HCT116 (cell line): ENCODE measurements around the gene STIM2. TPM values are rescaled to one million over a fixed set of nuclear protein-coding genes. Genes with fewer than 3 reads are reported as not detected.

Source experiments
- ATAC-seq: fragments of 200-7000 bp; cut with Tn5 transposase; 2 replicates; pipeline ENCODE4 v1.9.1; 2020; ENCODE audit warnings: mild to moderate bottlenecking, moderate library complexity
- BruUV-seq: library from RNA; stranded (reverse); fragments of 400-500 nt; replicated peaks from 2 replicates; lab custom pipeline; 2021; lab: Mats Ljungman, UMichigan
- CTCF ChIA-PET: fragments of 300-600 bp; sonication (Branson Sonifier 250); formaldehyde crosslinking; loops from one replicate; lab custom pipeline; 2021; ENCODE audit warnings: antibody characterized with exemption; lab: Charles Lee
- POLR2A ChIA-PET: fragments of 300-600, 350-600 bp; sonication (Branson Sonifier 250); formaldehyde crosslinking; loops from one replicate; lab custom pipeline; 2021; ENCODE audit warnings: antibody characterized with exemption; lab: Charles Lee
- RAD21 ChIA-PET, 2 experiments: fragments of 300-600 bp; sonication (Branson Sonifier 250); formaldehyde crosslinking; loops; one replicate each; lab custom pipeline; 2023; ENCODE audit warnings: low total read pairs in 2 of 2; ENCODE audit not compliant: uncharacterized antibody in 2 of 2, unreplicated experiment in 2 of 2, low non-redundant PET in 1 of 2; lab: Charles Lee
- DNase-seq: peaks from one replicate; pipeline ENCODE4 v3.0.0-alpha.2; 2010; ENCODE audit warnings: low read depth, low spot score
- H2AFZ ChIP-seq: fragments of 200-600 bp; shearing (Covaris generic), sonication (generic); 2 replicates; pipeline ENCODE4 v1.6.1; 2017; ENCODE audit warnings: low read depth, mixed run types, mixed read lengths, antibody characterized with exemption, low read length; ENCODE audit not compliant: poor library complexity, severe bottlenecking
- H3K27ac ChIP-seq: 2 replicates; pipeline ENCODE4 v1.5.1; 2012; ENCODE audit warnings: low read depth, low read length
- H3K27me3 ChIP-seq: fragments of 200-600 bp; sonication (generic); 2 replicates; pipeline ENCODE4 v1.6.1; 2016; ENCODE audit warnings: mixed run types, low read length, mixed read lengths; ENCODE audit not compliant: insufficient read depth
- H3K36me3 ChIP-seq, 2 experiments: fragments of 200-500 bp in 1 of 2; fragments of 200-600 bp in 1 of 2; sonication (Bioruptor generic) in 1 of 2; sonication (generic) in 1 of 2; 2 replicates each; pipeline versions ENCODE4 v1.5.1 to v1.6.1; 2014 to 2016; ENCODE audit warnings: low read length in 2 of 2, inconsistent platforms in 1 of 2, mixed read lengths in 1 of 2, mixed run types in 1 of 2; ENCODE audit not compliant: insufficient read depth in 2 of 2, control insufficient read depth in 1 of 2
- H3K4me1 ChIP-seq, 2 experiments: fragments of 200-600 bp in 1 of 2; sonication (generic) in 1 of 2; 2 replicates each; pipeline versions ENCODE4 v1.5.1 to v1.6.1; 2012 to 2017; ENCODE audit warnings: low read length in 2 of 2, inconsistent platforms in 1 of 2, mild to moderate bottlenecking in 1 of 2, mixed read lengths in 1 of 2, mixed run types in 1 of 2, moderate library complexity in 1 of 2; ENCODE audit not compliant: insufficient read depth in 2 of 2, control insufficient read depth in 1 of 2
- H3K4me2 ChIP-seq: fragments of 200-600 bp; sonication (generic); 2 replicates; pipeline ENCODE4 v1.6.1; 2017; ENCODE audit warnings: mixed run types, low read length, mixed read lengths
- H3K4me3 ChIP-seq, 2 experiments: fragments of 200-600 bp in 1 of 2; sonication (generic) in 1 of 2; replicated peaks in 1 of 2; 2 replicates each; pipeline ENCODE4 v1.5.1; 2011 to 2016; ENCODE audit warnings: low read length in 2 of 2, control low read depth in 1 of 2, low read depth in 1 of 2, mild to moderate bottlenecking in 1 of 2, mixed read lengths in 1 of 2, mixed run types in 1 of 2
- H3K79me2 ChIP-seq: fragments of 200-600 bp; sonication (generic); 2 replicates; pipeline ENCODE4 v1.6.1; 2017; ENCODE audit warnings: mild to moderate bottlenecking, mixed run types, low read length, moderate library complexity, mixed read lengths; ENCODE audit not compliant: insufficient read depth
- H3K9ac ChIP-seq: fragments of 200-600 bp; sonication (generic); 2 replicates; pipeline ENCODE4 v1.6.1; 2016; ENCODE audit warnings: low read length, mixed read lengths
- H3K9me2 ChIP-seq: fragments of 200-600 bp; sonication (generic), shearing (Covaris generic); 2 replicates; pipeline ENCODE4 v1.6.1; 2017; ENCODE audit warnings: mixed run types, mild to moderate bottlenecking, moderate library complexity; ENCODE audit not compliant: insufficient read depth
- H3K9me3 ChIP-seq, 2 experiments: fragments of 200-500 bp in 1 of 2; fragments of 200-600 bp in 1 of 2; sonication (Bioruptor generic) in 1 of 2; sonication (generic) in 1 of 2; 2 replicates each; pipeline ENCODE4 v1.6.1; 2014 to 2017; ENCODE audit warnings: low read length in 2 of 2, mixed read lengths in 2 of 2, inconsistent platforms in 1 of 2, low read depth in 1 of 2, mild to moderate bottlenecking in 1 of 2, mixed run types in 1 of 2, moderate library complexity in 1 of 2; ENCODE audit not compliant: control insufficient read depth in 1 of 2, insufficient read depth in 1 of 2
- H4K20me1 ChIP-seq: fragments of 200-600 bp; sonication (generic), shearing (Covaris generic); 2 replicates; pipeline ENCODE4 v1.6.1; 2017; ENCODE audit warnings: mixed run types, mild to moderate bottlenecking, moderate library complexity; ENCODE audit not compliant: insufficient read depth
- ATF3 ChIP-seq: IDR thresholded peaks from 2 replicates; pipeline ENCODE4 v1.6.1; 2012
- CTCF ChIP-seq, 3 experiments: fragments of 200-600 bp in 1 of 3; sonication (generic) in 1 of 3; IDR thresholded peaks in 2 of 3; conservative IDR thresholded peaks in 1 of 3; 2 replicates each; pipeline ENCODE4 v1.5.1; 2012 to 2017; ENCODE audit warnings: low read depth in 2 of 3, low read length in 2 of 3, antibody characterized with exemption in 1 of 3, borderline replicate concordance in 1 of 3, control low read depth in 1 of 3, mild to moderate bottlenecking in 1 of 3, mixed read lengths in 1 of 3, mixed run types in 1 of 3, moderate library complexity in 1 of 3; ENCODE audit not compliant: insufficient read depth in 1 of 3
- ELF1 ChIP-seq: IDR thresholded peaks from 2 replicates; pipeline ENCODE4 v1.6.1; 2012; ENCODE audit warnings: low read depth, borderline replicate concordance
- FOSL1 ChIP-seq: IDR thresholded peaks from 2 replicates; pipeline ENCODE4 v1.6.1; 2012; ENCODE audit warnings: low read depth
- MAX ChIP-seq: IDR thresholded peaks from 2 replicates; pipeline ENCODE4 v1.6.1; 2012
- POLR2A ChIP-seq: IDR thresholded peaks from 2 replicates; pipeline ENCODE4 v1.7.0; 2011; ENCODE audit warnings: borderline replicate concordance; ENCODE audit not compliant: insufficient read depth, insufficient read length; ENCODE audit errors: extremely low read depth
- SP1 ChIP-seq: IDR thresholded peaks from 2 replicates; pipeline ENCODE4 v1.6.1; 2012; ENCODE audit warnings: low read depth
- YY1 ChIP-seq: IDR thresholded peaks from 2 replicates; pipeline ENCODE4 v1.6.1; 2011; ENCODE audit warnings: low read length, low read depth, moderate library complexity, mild to moderate bottlenecking; ENCODE audit not compliant: insufficient replicate concordance; ENCODE audit errors: extremely low read depth
- ZFX ChIP-seq: fragments of 450-650 bp; IDR thresholded peaks from 2 replicates; pipeline ENCODE4 v1.6.1; 2017
- intact Hi-C: fragments of 100-400 bp; cut with micrococcal nuclease; formaldehyde crosslinking; loops from 2 replicates; pipeline ENCODE4 v1.10.0; 2022
- total RNA-seq: library from RNA; stranded (reverse); gene quantifications from one replicate; pipeline ENCODE4 v1.2.1, GENCODE V29; 2021; ENCODE audit not compliant: unreplicated experiment
- TF ChIP-seq, protein P1 (sequence below): IDR thresholded peaks from 2 replicates; pipeline ENCODE4 v1.6.1; 2011; ENCODE audit warnings: mild to moderate bottlenecking, low read length, moderate library complexity; ENCODE audit not compliant: insufficient replicate concordance; ENCODE audit errors: extremely low read depth

The STIM2 gene
- total RNA-seq, 1 experiment from 2014 or later: 65.9 TPM

GRCh38 chr4:26871611-26872010, 11.0 kb downstream of the STIM2 start:
- DNase-seq: no peak
- H3K4me1 ChIP-seq: no peaks in the 10 kb centered on the region

DNA sequence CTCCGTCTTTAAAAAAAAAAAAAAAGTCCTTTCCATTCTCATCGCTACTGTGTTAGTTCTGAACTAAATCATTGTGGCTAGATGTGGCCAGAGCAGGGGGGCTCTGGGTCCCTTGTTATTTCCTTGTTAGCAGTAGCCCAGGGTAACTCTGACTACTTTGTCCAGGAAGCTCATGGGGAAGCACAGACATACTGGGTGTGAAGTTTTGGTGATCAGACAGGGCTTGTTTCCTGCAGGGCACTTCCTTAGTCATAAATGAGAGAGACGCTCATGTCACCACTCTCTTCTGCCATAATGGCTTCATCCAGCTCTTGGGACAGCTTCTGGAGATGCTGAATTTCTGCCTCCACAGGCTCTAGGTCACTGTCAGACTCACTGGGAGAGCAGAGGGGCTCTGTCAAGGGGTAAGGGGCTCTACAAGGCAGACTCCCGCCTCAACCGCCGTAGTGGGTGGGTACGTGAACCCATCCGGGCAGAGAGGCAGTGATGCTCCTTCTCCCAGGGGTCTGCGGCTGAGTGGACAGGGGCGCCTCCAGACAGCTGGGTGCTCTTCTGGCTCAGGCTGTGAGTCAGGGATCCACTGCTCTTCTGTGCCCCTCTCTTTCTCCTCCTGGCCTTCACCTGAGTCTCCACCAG, 12.9 kb downstream of the STIM2 start:
- no peak for TF ChIP-seq FOSL1
- TF ChIP-seq ELF1: no peak
- no peak for TF ChIP-seq ATF3
- no peak for TF ChIP-seq CTCF (IDR thresholded peaks at IDR 0.05 in 2 of 3, conservative IDR thresholded peaks at IDR 0.05 in 1 of 3; ENCODE audit: borderline replicate concordance in 1 of 3, insufficient read depth in 1 of 3, low read depth in 2 of 3, low read length in 2 of 3)
- TF ChIP-seq ZFX: no peak
- no peak for TF ChIP-seq SP1
- H3K4me3 ChIP-seq: no peak overlapping the region
- POLR2A ChIA-PET: no interaction called here
- H3K9ac ChIP-seq: no peak overlapping the region
- H2AFZ ChIP-seq: no peak overlapping the region
- CTCF ChIA-PET: no interaction called here
- no peak overlapping the region for H3K4me2 ChIP-seq
- H3K9me2 ChIP-seq: no peaks in the 10 kb centered on the region
- RAD21 ChIA-PET: no interaction called here
- intact Hi-C loops: no loop called here
- no peaks in the 10 kb centered on the region for H3K36me3 ChIP-seq
- BruUV-seq: no TSS peak
- no peaks in the 10 kb centered on the region for H3K9me3 ChIP-seq
- H3K27me3 ChIP-seq: no peaks in the 10 kb centered on the region
- no peak overlapping the region for H3K27ac ChIP-seq
- no peaks in the 10 kb centered on the region for H4K20me1 ChIP-seq
- DNase-seq (no peak), ATAC-seq (no peak)
- H3K4me1 ChIP-seq: no peaks in the 10 kb centered on the region
- H3K79me2 ChIP-seq: peaks cover 65% of the 10 kb centered on the region

More at GRCh38 chr4:26871611-26872010, 11.0 kb downstream of the STIM2 start:
- Histone ChIP-seq H3K4me3 (no peak overlapping the region), H3K9ac (no peak overlapping the region), H3K36me3 (no peaks in the 10 kb centered on the region), H3K27ac (no peak overlapping the region), H3K9me2 (no peaks in the 10 kb centered on the region), H3K4me2 (no peak overlapping the region), H3K9me3 (no peaks in the 10 kb centered on the region), H3K27me3 (no peaks in the 10 kb centered on the region), H4K20me1 (no peaks in the 10 kb centered on the region), H3K79me2 (peaks cover 57% of the 10 kb centered on the region), H2AFZ (no peak overlapping the region)
- intact Hi-C loops: no loop called here
- CTCF ChIA-PET: no interaction called here
- no TSS peak for BruUV-seq
- RAD21 ChIA-PET: no interaction called here
- POLR2A ChIA-PET: interaction anchor here (0.9 kb wide), 1 partner anchor 12 kb away, joined by 3 read pairs; no protein-coding TSS in a partner anchor
- TF ChIP-seq MAX (no peak), POLR2A (no peak), YY1 (no peak)
- TF ChIP-seq, protein P1, sequence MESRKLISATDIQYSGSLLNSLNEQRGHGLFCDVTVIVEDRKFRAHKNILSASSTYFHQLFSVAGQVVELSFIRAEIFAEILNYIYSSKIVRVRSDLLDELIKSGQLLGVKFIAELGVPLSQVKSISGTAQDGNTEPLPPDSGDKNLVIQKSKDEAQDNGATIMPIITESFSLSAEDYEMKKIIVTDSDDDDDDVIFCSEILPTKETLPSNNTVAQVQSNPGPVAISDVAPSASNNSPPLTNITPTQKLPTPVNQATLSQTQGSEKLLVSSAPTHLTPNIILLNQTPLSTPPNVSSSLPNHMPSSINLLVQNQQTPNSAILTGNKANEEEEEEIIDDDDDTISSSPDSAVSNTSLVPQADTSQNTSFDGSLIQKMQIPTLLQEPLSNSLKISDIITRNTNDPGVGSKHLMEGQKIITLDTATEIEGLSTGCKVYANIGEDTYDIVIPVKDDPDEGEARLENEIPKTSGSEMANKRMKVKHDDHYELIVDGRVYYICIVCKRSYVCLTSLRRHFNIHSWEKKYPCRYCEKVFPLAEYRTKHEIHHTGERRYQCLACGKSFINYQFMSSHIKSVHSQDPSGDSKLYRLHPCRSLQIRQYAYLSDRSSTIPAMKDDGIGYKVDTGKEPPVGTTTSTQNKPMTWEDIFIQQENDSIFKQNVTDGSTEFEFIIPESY: no peak
- ATAC-seq: no peak
